Measurements from ENCODE around the gene OR5K4. TPM values are rescaled to one million over a fixed set of nuclear protein-coding genes. Genes with fewer than 3 reads are reported as not detected.

OR5K4 gene
- total and polyA plus RNA-seq, 2 of the 4 experiments (the other 2 are of a cell fraction) = not detected

Other genes with a start within 250 kb of the OR5K4 start
- gene OR5H1, start 223.1 kb upstream of the OR5K4 start, total RNA-seq (2012; rRNA removed) = not detected in 2 replicates
- not detected in 2 replicates for gene OR5H1, start 223.1 kb upstream of the OR5K4 start, polyA plus RNA-seq (2012; rRNA removed)
- gene OR5H14, start 206.4 kb upstream of the OR5K4 start, total RNA-seq (2012; rRNA removed) = not detected in 2 replicates
- gene OR5H14, start 206.4 kb upstream of the OR5K4 start, polyA plus RNA-seq (2012; rRNA removed) = not detected in 2 replicates
- not detected in 2 replicates for gene OR5H15, start 187.2 kb upstream of the OR5K4 start, total RNA-seq (2012; rRNA removed)
- not detected in 2 replicates for gene OR5H15, start 187.2 kb upstream of the OR5K4 start, polyA plus RNA-seq (2012; rRNA removed)
- gene OR5H6, start 89.6 kb upstream of the OR5K4 start, total RNA-seq (2012; rRNA removed) = not detected in 2 replicates
- gene OR5H6, start 89.6 kb upstream of the OR5K4 start, polyA plus RNA-seq (2012; rRNA removed) = not detected in 2 replicates
- gene OR5H2, start 71.3 kb upstream of the OR5K4 start, total RNA-seq (2012; rRNA removed) = not detected in 2 replicates
- not detected in 2 replicates for gene OR5H2, start 71.3 kb upstream of the OR5K4 start, polyA plus RNA-seq (2012; rRNA removed)
- not detected in 2 replicates for gene OR5K3, start 36.8 kb downstream of the OR5K4 start, total RNA-seq (2012; rRNA removed)
- not detected in 2 replicates for gene OR5K3, start 36.8 kb downstream of the OR5K4 start, polyA plus RNA-seq (2012; rRNA removed)
- gene OR5K1, start 109.3 kb downstream of the OR5K4 start, total RNA-seq (2012; rRNA removed) = not detected in 2 replicates
- gene OR5K1, start 109.3 kb downstream of the OR5K4 start, polyA plus RNA-seq (2012; rRNA removed) = not detected in 2 replicates
- not detected in 2 replicates for gene OR5K2, start 143.8 kb downstream of the OR5K4 start, total RNA-seq (2012; rRNA removed)
- not detected in 2 replicates for gene OR5K2, start 143.8 kb downstream of the OR5K4 start, polyA plus RNA-seq (2012; rRNA removed)
- 78.3 and 125 TPM in 2 replicates for gene CLDND1, start 169.0 kb downstream of the OR5K4 start, total RNA-seq (2012; rRNA removed)
- gene CLDND1, start 169.0 kb downstream of the OR5K4 start, polyA plus RNA-seq (2012; rRNA removed) = 67.4 and 75.8 TPM in 2 replicates
- not detected in 2 replicates for gene GPR15, start 178.1 kb downstream of the OR5K4 start, total RNA-seq (2012; rRNA removed)
- gene GPR15, start 178.1 kb downstream of the OR5K4 start, polyA plus RNA-seq (2012; rRNA removed) = not detected in 2 replicates
- 14.5 and 20.3 TPM in 2 replicates for gene CPOX, start 239.8 kb downstream of the OR5K4 start, total RNA-seq (2012; rRNA removed)
- 17.9 and 19.4 TPM in 2 replicates for gene CPOX, start 239.8 kb downstream of the OR5K4 start, polyA plus RNA-seq (2012; rRNA removed)

Data from IMR-90 (cell line).